HT1080 (cell line): ENCODE data around the gene FCER2. TPM values are rescaled to one million over a fixed set of nuclear protein-coding genes. Genes with fewer than 3 reads are reported as not detected.
A peak's percentile ranks its signal among the peaks of the same experiment; 100 is the strongest.
"Not testable (repeated sequence)": the region's sequence is repeated elsewhere in the genome, so short reads cannot be mapped to it uniquely, and the experiment has no call there.

Source experiments
- DNase-seq: peaks from one replicate; pipeline ENCODE4 v3.0.0-alpha.2; 2015; ENCODE audit warnings: low read depth
- total RNA-seq: library from RNA; depleted of rRNA; stranded (reverse); fragments of >200 nt; shearing (Covaris generic); gene quantifications from 2 replicates; pipeline ENCODE4 v1.2.3, GENCODE V29; 2014

Gene FCER2
- total RNA-seq, 1 experiment from 2014 or later: not detected

DNA sequence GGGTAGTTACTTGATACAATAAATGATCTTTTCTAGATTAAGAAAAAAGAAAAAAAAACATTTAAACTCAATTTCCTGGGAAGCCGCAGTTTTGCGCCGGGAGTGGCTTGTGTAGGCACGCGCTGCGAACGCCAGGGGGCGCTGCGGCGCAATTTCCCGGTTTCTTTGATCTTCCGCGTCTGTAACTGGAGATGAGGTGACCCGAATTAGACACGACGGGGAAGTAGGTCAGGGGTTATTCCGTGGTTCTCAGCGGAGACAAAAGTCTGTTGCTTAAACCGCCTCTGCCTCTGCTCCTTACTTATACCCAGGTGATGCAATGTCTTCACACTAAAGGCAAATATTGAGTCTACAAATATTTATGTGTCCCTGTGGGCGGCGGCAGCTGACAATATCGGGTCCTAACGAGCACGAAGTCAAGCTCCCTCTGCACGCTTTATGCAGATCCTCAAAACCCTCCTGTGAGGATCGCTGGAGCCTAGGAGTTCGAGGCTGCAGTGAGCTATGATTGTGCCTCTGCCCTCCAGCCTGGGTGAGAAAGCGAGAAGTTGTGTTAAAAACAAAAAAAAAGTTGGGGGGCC is 49.8 kb downstream of the FCER2 start:
- DNase-seq: peak; percentile 57

DNA sequence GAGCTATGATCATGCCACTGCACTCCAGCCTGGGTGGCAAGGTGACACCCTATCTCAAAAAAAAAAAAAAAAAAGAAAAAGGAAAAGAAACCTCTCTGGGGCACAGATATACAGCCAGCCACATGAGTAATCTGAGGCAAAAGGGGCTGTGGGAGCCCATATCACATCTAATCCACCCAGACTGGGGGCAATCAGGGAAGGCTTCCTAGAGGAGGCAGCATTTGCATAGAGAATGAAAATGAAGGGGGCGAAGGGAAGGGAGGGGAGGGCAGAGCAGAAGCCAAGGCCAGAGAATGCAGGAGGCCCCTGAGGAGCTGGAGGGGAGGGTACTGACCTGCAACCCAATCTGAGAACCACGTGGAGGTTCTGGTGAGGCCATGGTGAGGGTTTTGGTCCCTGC is 51.8 kb downstream of the FCER2 start:
- DNase-seq: no peak

GRCh38 chr19:7648265-7649014 is 53.5 kb downstream of the FCER2 start:
- no peak for DNase-seq

- no peak for DNase-seq
These were observed 54.8 kb downstream of the FCER2 start for GRCh38 chr19:7647156-7647555.

GRCh38 chr19:7646426-7646700 is 55.6 kb downstream of the FCER2 start:
- no peak for DNase-seq

- DNase-seq: no peak
These were observed 56.1 kb downstream of the FCER2 start for GRCh38 chr19:7645656-7646425.

GRCh38 chr19:7645163-7645562 is 56.8 kb downstream of the FCER2 start:
- DNase-seq: no peak

DNA sequence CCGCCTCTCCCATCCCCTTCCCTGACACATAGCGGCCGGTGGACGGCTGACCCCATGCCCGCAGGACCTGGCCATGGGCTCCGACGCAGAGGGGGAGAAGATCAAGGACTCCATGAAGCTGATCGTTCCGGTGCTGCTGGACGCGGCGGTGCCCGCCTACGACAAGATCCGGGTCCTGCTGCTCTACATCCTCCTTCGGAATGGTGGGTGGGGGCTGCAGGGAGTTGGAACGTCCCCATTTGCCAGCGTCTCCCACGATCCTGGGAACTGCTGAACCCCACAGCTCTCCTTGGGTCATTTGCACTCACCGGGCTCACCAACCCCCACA is 57.4 kb downstream of the FCER2 start:
- no peak for DNase-seq

DNA sequence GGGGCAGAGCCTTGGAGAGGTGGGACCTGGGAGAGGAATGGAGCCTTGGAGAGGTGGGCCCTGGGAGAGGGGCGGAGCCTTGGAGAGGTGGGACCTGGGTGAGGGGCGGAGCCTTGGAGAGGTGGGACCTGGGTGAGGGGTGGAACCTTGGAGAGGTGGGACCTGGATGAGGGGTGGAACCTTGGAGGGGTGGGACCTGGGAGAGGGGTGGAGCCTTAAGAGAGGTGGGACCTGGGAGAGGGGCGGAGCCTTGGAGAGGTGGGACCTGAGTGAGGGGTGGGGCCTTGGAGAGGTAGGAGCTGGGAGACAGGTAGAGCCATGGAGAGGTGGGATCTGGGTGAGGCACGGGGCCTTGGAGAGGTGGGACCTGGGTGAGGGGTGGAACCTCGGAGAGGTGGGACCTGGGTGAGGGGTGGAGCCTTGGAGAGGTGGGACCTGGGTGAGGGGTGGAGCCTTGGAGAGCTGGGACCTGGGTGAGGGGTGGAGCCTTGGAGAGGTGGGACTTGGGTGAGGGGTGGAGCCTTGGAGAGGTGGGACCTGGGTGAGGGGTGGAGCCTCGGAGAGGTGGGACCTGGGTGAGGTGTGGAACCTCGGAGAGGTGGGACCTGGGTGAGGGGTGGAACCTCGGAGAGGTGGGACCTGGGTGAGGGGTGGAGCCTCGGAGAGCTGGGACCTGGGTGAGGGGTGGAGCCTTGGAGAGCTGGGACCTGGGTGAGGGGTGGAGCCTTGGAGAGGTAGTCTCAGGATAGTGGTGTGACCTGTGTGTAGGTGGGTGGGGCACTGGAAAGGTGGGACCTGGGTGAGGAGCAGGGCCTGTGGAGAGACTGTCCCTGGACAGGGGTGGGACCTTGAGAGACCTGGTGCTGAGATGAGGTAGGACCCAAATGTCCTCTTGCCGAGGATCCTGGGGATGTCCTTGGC is 58.0 kb downstream of the FCER2 start:
- not testable (repeated sequence) for DNase-seq

- no peak for DNase-seq
These were observed 58.9 kb downstream of the FCER2 start for GRCh38 chr19:7643031-7643415.

DNA sequence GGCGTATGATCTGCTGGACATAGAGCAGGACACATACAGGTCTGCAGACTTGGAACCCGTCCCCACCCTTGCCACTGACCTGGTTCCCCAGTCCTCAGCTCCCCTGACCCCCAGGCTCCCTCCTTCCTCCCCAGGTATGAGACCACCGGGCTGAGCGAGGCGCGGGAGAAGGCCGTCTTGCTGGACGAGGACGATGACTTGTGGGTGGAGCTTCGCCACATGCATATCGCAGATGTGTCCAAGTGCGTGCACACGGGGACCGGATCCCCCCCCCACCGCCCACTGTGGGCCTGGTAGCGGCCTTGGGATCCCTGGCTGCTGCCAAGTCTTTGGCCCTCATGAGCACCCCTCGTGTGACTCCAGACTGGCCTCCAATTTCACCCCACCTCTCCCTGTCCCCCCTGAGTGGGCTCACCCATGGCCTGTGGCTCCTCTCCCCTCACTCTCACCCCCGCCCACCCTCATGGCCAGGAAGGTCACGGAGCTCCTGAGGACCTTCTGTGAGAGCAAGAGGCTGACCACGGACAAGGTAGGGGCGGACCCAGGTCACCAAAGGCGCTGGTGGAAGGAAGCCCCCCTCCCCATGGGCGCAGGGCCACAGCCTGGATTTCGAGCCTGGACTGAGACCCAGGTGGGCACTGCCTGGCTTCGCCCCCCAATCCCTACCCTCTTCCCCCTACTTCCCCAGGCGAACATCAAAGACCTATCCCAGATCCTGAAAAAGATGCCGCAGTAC is 59.5 kb downstream of the FCER2 start:
- no peak for DNase-seq

DNA sequence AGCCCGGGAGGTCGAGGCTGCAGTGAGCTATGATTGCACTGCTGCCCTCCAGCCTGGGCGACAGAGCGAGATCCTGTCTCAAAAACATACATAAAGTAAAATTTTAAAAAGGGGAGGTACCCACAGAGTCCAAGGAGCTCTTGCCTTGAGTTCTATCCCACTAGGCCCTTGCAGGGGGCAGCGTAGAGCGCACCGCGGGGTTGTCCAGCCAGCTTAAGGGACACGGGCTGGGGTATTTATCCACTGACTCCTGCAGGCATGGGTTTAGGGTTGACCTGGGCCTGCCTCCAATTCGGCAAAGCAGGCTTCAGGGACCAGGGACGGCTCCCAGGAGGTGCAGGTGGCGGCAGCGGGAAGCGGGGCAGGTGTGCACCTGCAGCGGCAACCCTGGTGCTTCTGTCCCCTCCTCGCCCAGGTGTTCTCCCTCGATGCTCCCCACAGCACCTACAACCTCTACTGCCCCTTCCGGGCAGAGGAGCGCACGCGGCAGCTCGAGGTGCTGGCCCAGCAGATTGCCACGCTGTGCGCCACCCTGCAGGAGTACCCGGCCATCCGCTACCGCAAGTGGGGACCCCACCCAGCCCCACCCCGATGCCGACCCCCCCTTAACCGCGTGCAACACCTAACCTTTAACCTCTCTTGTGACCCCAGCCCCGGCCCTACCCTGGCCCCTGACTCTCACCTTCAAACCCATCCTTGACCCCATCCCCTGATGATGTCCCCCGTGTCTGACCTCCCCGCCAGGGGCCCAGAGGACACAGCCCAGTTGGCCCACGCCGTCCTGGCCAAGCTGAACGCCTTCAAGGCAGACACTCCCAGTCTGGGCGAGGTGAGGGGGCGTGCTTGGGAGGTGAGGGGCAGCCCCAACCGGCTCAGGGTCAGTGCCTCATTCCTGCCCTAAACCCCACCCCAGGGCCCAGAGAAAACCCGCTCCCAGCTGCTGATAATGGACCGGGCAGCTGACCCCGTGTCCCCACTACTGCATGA is 60.3 kb downstream of the FCER2 start:
- DNase-seq: no peak

DNA sequence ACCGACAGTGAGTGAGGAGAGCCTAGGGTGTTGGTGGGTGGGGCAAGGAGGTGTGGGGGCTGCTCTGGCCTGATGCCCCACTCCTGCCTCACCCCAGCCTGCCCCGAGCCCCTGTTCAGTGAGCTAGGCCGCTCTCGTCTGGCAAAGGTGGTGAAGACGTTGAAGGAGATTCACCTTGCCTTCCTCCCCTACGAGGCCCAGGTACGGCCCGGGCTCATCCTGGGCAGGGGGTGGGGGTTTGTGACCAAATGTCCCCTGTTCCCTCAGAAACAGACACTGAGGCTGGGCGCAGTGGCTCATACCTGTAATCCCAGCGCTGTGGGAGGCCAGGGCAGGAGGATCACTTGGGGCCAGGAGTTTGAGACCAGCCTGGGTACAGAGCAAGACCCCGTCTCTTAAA is 61.1 kb downstream of the FCER2 start:
- no peak for DNase-seq

GRCh38 chr19:7639863-7640348 is 62.0 kb downstream of the FCER2 start:
- DNase-seq: no peak

DNA sequence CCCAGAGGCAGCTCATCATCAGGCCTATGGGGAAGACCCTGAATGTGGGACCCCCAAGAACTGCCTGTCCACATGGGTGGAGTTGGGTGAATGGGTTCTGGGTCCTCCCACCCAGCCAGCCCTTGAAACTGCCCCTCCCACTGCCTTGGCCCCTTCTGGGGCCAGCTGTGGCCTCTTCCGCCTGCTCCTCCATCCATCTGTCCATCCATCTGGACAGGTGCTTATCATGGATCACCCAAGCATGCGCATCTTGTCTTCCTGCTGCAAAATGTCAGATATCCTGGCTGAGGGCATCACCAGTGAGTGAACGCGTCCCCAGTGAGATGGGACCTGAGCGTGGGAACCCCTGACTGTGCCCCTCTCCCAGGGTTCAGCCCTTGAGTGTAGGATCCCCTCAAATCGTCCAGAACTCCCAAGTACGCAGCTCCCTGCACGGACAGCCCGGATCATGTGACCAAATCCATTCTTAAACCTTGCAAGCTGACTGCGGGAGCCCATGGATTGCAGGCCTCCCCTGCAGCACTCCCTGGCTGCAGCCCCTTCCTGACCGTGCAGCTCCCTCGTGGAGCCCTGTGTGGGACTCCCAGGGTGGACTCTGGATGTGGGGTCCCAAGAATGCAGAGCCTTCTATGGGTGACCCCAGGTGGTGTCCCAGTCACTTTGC is 63.0 kb downstream of the FCER2 start:
- DNase-seq: no peak
